OCI-M2 (cell line): ENCODE measurements around the gene SRD5A3.

ENCODE experiments used
- DNase-seq: peaks from one replicate; lab custom pipeline; 2025; ENCODE audit not compliant: unreplicated experiment; lab: John Stamatoyannopoulos, UW

The SRD5A3 gene

GRCh38 chr4:55407119-55407518, 61.1 kb downstream of the SRD5A3 start:
- no peak for DNase-seq

DNA sequence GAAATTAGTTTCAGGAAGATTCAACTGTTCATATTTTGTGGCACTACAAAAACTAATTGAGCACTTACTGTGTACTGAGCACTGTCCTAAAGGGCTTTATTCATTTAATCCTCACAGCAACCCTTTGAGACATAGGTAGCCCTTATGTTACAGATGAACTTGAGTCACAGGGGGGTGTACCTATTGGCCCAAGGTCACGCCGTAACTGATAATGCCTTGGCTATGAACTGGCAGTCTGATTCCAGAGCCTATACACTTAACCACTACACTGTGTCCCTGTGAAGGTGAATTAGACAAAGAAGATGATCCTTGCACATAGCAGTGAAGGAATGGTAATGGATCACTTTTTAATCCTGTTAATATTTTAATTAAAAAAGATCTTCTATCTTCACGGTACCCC, 61.7 kb downstream of the SRD5A3 start:
- no peak for DNase-seq

- no peak for DNase-seq
These were observed 63.6 kb downstream of the SRD5A3 start for GRCh38 chr4:55409468-55410171.

- no peak for DNase-seq
These were observed 64.4 kb downstream of the SRD5A3 start for GRCh38 chr4:55410431-55410830.

- DNase-seq, result no peak
These were observed 65.6 kb downstream of the SRD5A3 start for GRCh38 chr4:55411621-55412020.

DNA sequence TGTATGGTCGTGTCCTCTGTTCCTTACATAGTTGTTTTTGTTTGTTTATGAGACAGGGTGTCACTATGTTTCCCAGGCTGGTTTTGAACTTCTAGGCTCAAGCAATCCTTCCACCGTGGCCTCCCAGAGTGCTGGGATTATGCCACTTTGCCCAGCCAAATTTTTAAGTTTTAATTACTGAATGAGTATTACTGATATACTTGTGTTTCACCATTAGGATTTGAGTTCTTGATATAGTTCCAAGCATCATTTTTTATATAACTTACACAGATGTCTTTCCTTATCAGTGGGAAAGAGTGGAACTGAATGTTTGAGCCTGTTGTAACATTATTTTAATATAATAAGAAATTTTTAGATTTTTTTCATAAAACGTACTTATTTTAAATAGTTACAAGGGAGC, 70.1 kb downstream of the SRD5A3 start:
- no peak for DNase-seq
